Epithelial cell of esophagus (primary cell): Measurements from ENCODE around the gene TUB.

Experiments used
- DNase-seq: peaks from one replicate; pipeline ENCODE4 v3.0.0; 2010; ENCODE audit warnings: low read depth
- H3K4me3 ChIP-seq: 2 replicates; pipeline ENCODE4 v1.5.1; 2011; ENCODE audit warnings: mild to moderate bottlenecking, low read length, control low read depth
- TF ChIP-seq, protein P1 (sequence below): IDR thresholded peaks from 2 replicates; pipeline ENCODE4 v1.5.1; 2011; ENCODE audit warnings: low read depth, mild to moderate bottlenecking, low read length, control low read depth, inconsistent platforms; ENCODE audit not compliant: insufficient read depth; ENCODE audit errors: missing control alignments

Gene TUB

GRCh38 chr11:8063324-8063723 is 17.7 kb upstream of the TUB start:
- DNase-seq = no peak
- TF ChIP-seq, protein P1, sequence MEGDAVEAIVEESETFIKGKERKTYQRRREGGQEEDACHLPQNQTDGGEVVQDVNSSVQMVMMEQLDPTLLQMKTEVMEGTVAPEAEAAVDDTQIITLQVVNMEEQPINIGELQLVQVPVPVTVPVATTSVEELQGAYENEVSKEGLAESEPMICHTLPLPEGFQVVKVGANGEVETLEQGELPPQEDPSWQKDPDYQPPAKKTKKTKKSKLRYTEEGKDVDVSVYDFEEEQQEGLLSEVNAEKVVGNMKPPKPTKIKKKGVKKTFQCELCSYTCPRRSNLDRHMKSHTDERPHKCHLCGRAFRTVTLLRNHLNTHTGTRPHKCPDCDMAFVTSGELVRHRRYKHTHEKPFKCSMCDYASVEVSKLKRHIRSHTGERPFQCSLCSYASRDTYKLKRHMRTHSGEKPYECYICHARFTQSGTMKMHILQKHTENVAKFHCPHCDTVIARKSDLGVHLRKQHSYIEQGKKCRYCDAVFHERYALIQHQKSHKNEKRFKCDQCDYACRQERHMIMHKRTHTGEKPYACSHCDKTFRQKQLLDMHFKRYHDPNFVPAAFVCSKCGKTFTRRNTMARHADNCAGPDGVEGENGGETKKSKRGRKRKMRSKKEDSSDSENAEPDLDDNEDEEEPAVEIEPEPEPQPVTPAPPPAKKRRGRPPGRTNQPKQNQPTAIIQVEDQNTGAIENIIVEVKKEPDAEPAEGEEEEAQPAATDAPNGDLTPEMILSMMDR = no peak
- H3K4me3 ChIP-seq = no peak overlapping the region

DNA sequence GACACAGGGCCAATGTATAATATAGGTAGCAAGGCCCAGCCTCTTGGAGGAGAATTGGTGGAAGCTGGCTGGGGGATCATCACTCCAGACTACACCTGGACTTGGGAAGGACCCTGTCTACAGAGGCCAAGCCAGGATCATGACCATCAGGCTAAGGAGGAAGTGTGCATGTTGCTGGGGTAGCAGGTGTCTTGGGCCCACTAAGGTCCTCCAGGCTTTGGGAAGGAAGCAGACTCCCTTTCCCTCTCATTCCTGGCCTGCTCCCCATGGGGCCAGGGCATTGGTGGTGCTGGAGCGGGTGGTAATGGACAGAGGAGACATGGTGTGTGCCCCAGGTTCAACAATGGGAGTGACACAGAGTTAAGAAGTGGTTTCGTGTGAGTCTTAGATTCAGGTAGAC is 16.0 kb upstream of the TUB start:
- TF ChIP-seq, protein P1 = no peak
- DNase-seq = no peak
- no peak overlapping the region for H3K4me3 ChIP-seq

DNA sequence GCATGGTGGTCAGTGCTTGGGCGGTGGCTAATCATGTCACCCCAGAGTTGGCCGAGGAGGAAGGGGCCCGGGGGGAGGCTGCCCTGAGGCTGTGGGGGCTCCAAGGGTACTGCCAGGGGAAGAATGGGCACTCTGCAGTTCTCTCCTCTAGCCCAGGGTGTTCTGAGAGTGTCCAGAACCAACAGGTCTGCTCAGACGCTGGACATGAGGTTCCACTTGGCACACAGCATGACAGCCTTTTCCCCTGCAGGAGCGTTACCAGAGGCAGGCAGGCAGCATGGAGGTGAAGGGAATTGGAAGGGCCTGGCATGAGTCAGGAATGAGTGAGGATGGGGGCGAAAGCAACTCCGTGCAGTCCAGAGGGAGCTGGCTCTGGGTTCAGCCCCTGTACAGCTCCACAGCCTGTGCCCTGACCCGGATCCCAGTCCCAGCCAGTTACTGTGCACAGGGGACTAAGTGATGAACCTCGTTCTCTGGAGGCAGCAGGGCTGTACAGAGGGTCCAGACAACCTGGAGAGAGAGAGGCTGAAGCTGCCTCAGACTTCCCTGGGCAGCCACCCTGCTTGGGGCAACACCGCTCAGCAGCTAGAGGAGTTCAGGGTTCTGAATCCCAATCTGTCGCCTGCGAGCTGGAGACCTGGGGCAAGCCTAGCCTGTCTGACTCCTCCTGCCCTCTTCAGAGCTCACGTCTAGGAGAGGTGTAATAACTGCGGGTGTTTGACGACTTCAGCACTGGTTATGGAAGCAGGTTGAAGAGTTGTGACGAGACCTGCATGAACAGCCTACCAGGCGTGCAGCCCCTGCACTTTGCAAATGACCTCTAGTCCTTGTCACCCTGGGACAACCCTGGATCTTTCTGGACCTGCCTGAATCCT is 14.7 kb upstream of the TUB start:
- no peak overlapping the region for H3K4me3 ChIP-seq
- TF ChIP-seq, protein P1 = no peak
- DNase-seq = no peak

- no peak for DNase-seq
- H3K4me3 ChIP-seq = no peak overlapping the region
- TF ChIP-seq, protein P1 = no peak
These were observed 14.0 kb upstream of the TUB start for GRCh38 chr11:8066911-8067455.

DNA sequence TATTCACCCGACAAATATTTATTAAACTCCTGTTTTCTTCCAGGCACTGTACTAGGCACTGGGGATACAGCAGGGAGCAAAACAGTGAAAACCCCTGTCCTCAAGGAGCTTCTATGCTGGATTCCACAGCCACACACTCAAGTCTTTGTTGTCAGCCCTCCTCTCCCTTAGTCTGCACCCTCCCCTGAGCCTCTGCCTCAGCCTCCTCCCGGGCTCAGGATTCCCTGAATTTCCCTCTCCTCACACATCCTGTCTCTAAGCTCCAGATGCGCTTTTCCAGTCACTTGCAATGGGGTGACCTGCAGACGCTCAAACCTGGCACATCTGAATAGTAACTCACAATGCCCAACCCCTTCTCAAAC is 13.5 kb upstream of the TUB start:
- no peak overlapping the region for H3K4me3 ChIP-seq
- TF ChIP-seq, protein P1 = no peak
- no peak for DNase-seq

DNA sequence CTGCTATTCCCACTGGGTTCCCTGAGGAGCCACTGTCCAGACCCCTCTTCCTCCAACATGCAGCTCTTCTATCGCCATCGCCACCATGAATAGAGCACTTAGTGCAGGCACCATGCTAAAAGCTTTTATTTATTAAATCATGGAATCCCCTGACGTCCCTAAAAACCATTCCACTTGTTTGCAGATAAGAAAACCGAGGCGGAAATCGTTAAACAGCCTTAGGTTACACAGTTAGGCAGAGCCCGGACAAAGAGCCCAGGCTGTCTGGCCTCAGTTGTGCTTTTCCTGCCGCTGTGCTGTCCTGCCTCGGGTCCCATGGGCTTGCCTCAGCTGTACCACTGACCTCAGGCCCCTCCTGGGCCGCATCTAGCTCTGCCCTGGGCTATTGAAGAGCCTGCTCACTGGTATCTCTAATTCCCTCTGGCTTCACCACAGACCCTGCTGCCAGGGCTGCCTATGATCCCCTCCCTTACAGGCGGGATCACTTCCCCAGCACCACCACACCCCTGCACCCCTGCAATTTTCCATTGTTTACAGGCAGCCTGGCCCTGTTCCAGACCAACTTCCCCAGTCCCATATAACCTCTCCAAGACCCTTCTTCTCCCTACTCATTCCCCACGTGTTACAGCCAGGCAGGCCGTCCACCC is 13.0 kb upstream of the TUB start:
- TF ChIP-seq, protein P1 = no peak
- H3K4me3 ChIP-seq = no peak overlapping the region
- DNase-seq = no peak
